Uterus (tissue), 4 donors: ENCODE results near the gene HASPIN. TPM values are rescaled to one million over a fixed set of nuclear protein-coding genes. Genes with fewer than 3 reads are reported as not detected.

Source experiments
- DNase-seq, 2 donors: peaks; one replicate each; pipeline ENCODE4 v3.0.0-alpha.2; 2019 to 2020
- H3K27ac ChIP-seq, 2 donors: fragments of 200-600 bp; sonication (generic); 1 replicate in 1 of 2; 2 replicates in 1 of 2; pipeline ENCODE4 v1.5.1; 2016 to 2018
- H3K27me3 ChIP-seq, 2 donors: fragments of 200-600 bp; sonication (generic); one replicate each; pipeline ENCODE4 v1.5.1; 2018 to 2019; ENCODE audit warnings: control low read depth in 1 of 2
- H3K36me3 ChIP-seq, 2 donors: fragments of 200-600 bp; sonication (generic); one replicate each; pipeline ENCODE4 v1.5.1; 2019; ENCODE audit warnings: control low read depth in 1 of 2
- H3K4me1 ChIP-seq, 2 donors: fragments of 200-600 bp; sonication (generic); one replicate each; pipeline ENCODE4 v1.5.1; 2018 to 2019; ENCODE audit warnings: control low read depth in 1 of 2
- H3K4me3 ChIP-seq, 2 donors: fragments of 200-600 bp; sonication (generic); 1 replicate in 1 of 2; 2 replicates in 1 of 2; pipeline ENCODE4 v1.5.1; 2018 to 2019; ENCODE audit warnings: mild to moderate bottlenecking in 1 of 2
- H3K9me3 ChIP-seq, 2 donors: fragments of 200-600 bp; sonication (generic); one replicate each; pipeline ENCODE4 v1.5.1; 2019; ENCODE audit warnings: control low read depth in 1 of 2
- CTCF ChIP-seq, 4 experiments: fragments of 200-600 bp in 2 of 4; fragments of 450-650 bp in 2 of 4; sonication (generic) in 2 of 4; IDR thresholded peaks; one replicate each; pipeline ENCODE4 v1.5.1; 2016 to 2019; ENCODE audit warnings: antibody characterized with exemption in 4 of 4, mild to moderate bottlenecking in 2 of 4, moderate library complexity in 1 of 4
- POLR2A ChIP-seq, 2 donors: fragments of 450-650 bp; IDR thresholded peaks; one replicate each; pipeline ENCODE4 v1.6.1; 2016; ENCODE audit warnings: antibody characterized with exemption in 2 of 2, mild to moderate bottlenecking in 1 of 2, moderate library complexity in 1 of 2
- intact Hi-C: fragments of 100-400 bp; cut with DNase I; formaldehyde crosslinking; loops from one replicate; pipeline ENCODE4 v1.15.1; 2023; ENCODE audit warnings: low total_unique reads
- total RNA-seq, 4 donors: library from RNA; depleted of rRNA in 3 of 4; stranded (reverse); fragments of >200 nt in 3 of 4; gene quantifications; one replicate each; pipeline versions ENCODE4 v1.1.0 to v1.2.4, GENCODE V29; 2014 to 2023
- donor health status: DM: yes; HTN: yes; CAD: no.

HASPIN gene
- total RNA-seq, 4 donors from 2014 or later, result 2.0 TPM; not detected in 3

GRCh38 chr17:3692346-3692745, 31.4 kb upstream of the HASPIN start:
- H3K9me3 ChIP-seq, result no peaks in the 10 kb centered on the region
- no peak for TF ChIP-seq CTCF (IDR thresholded peaks at IDR 0.05)
- no peak for TF ChIP-seq POLR2A (IDR thresholded peaks at IDR 0.05)
- no peak overlapping the region for H3K27ac ChIP-seq
- no peak for DNase-seq
- intact Hi-C loops, result no loop called here
- H3K36me3 ChIP-seq, result no peaks in the 10 kb centered on the region
- H3K4me3 ChIP-seq, result no peak overlapping the region
- peaks cover 0 to 14% of the 10 kb centered on the region in 2 donors for H3K4me1 ChIP-seq
- H3K27me3 ChIP-seq, result peaks cover 0 to 16% of the 10 kb centered on the region in 2 donors

GRCh38 chr17:3693141-3693540, 30.6 kb upstream of the HASPIN start:
- Histone ChIP-seq H3K36me3 (no peaks in the 10 kb centered on the region), H3K4me3 (no peak overlapping the region), H3K4me1 (peaks cover 0 to 14% of the 10 kb centered on the region in 2 donors), H3K27me3 (peaks cover 0 to 16% of the 10 kb centered on the region in 2 donors), H3K27ac (no peak overlapping the region), H3K9me3 (peaks cover 0 to 7% of the 10 kb centered on the region in 2 donors)
- TF ChIP-seq CTCF (IDR thresholded peaks at IDR 0.05) (no peak), POLR2A (IDR thresholded peaks at IDR 0.05) (no peak)
- intact Hi-C loops, result no loop called here
- no peak for DNase-seq

- Histone ChIP-seq H3K36me3 (no peaks in the 10 kb centered on the region), H3K4me3 (no peak overlapping the region), H3K27me3 (peaks cover 0 to 16% of the 10 kb centered on the region in 2 donors), H3K9me3 (peaks cover 0 to 7% of the 10 kb centered on the region in 2 donors), H3K4me1 (peaks cover 0 to 14% of the 10 kb centered on the region in 2 donors), H3K27ac (no peak overlapping the region)
- no peak for DNase-seq
- TF ChIP-seq CTCF (IDR thresholded peaks at IDR 0.05), result no peak
- TF ChIP-seq POLR2A (IDR thresholded peaks at IDR 0.05), result no peak
- intact Hi-C loops, result no loop called here
Measured at GRCh38 chr17:3693829-3694231, 29.9 kb upstream of the HASPIN start.

- Histone ChIP-seq H3K27me3 (peaks cover 0 to 16% of the 10 kb centered on the region in 2 donors), H3K4me3 (peak overlapping the region; percentile 20 to 28), H3K36me3 (no peaks in the 10 kb centered on the region), H3K9me3 (peaks cover 0 to 7% of the 10 kb centered on the region in 2 donors), H3K27ac (no peak overlapping the region), H3K4me1 (peaks cover 0 to 14% of the 10 kb centered on the region in 2 donors)
- DNase-seq, result no peak
- TF ChIP-seq POLR2A (IDR thresholded peaks at IDR 0.05) (no peak), CTCF (IDR thresholded peaks at IDR 0.05) (no peak)
- intact Hi-C loops, result no loop called here
Measured at GRCh38 chr17:3695129-3695722, 28.5 kb upstream of the HASPIN start.

GRCh38 chr17:3695723-3696411, 27.8 kb upstream of the HASPIN start, which contains the start of gene P2RX5:
Gene P2RX5, minus strand, starts transcription at chr17:3696155. Its CDS starts 150 bp downstream, at chr17:3696005.
- Histone ChIP-seq H3K27ac (no peak within 1 kb of the TSS), H3K36me3 (no peaks in the 10 kb centered on the region), H3K4me3 (peak within 1 kb of the TSS; percentile 20 to 28), H3K4me1 (peaks cover 0 to 14% of the 10 kb centered on the region in 2 donors), H3K27me3 (peaks cover 0 to 16% of the 10 kb centered on the region in 2 donors), H3K9me3 (peaks cover 0 to 7% of the 10 kb centered on the region in 2 donors)
- TF ChIP-seq POLR2A (IDR thresholded peaks at IDR 0.05) (no peak), CTCF (IDR thresholded peaks at IDR 0.05) (no peak)
- intact Hi-C loops, result no loop called here
- no peak for DNase-seq
